ENCODE measurements around the gene ITGA6.

The ITGA6 gene

GRCh38 chr2:172496160-172496608 lies 68.8 kb downstream of the ITGA6 start:
- in situ Hi-C loops (cut with MboI; ENCODE audit: low pct_unique_long_range_greater_than_20kb, low sequenced_read_pairs, unreplicated experiment) = no loop called here
- TF ChIP-seq CTCF (IDR thresholded peaks at IDR 0.05; ENCODE audit: extremely low read depth, insufficient read depth, missing control alignments) = no peak
- no peak for DNase-seq (ENCODE audit: low spot score)

- TF ChIP-seq CTCF (IDR thresholded peaks at IDR 0.05; ENCODE audit: extremely low read depth, insufficient read depth, missing control alignments) = no peak
- no peak for DNase-seq (ENCODE audit: low spot score)
- in situ Hi-C loops (cut with MboI; ENCODE audit: low pct_unique_long_range_greater_than_20kb, low sequenced_read_pairs, unreplicated experiment) = no loop called here
Measured at GRCh38 chr2:172507199-172507598, 79.8 kb downstream of the ITGA6 start.

GRCh38 chr2:172510088-172510487 lies 82.7 kb downstream of the ITGA6 start:
- TF ChIP-seq CTCF (IDR thresholded peaks at IDR 0.05; ENCODE audit: extremely low read depth, insufficient read depth, missing control alignments) = no peak
- no peak for DNase-seq (ENCODE audit: low spot score)
- in situ Hi-C loops (cut with MboI; ENCODE audit: low pct_unique_long_range_greater_than_20kb, low sequenced_read_pairs, unreplicated experiment) = no loop called here

GRCh38 chr2:172510548-172510947 lies 83.2 kb downstream of the ITGA6 start:
- no peak for DNase-seq (ENCODE audit: low spot score)
- in situ Hi-C loops (cut with MboI; ENCODE audit: low pct_unique_long_range_greater_than_20kb, low sequenced_read_pairs, unreplicated experiment) = no loop called here
- no peak for TF ChIP-seq CTCF (IDR thresholded peaks at IDR 0.05; ENCODE audit: extremely low read depth, insufficient read depth, missing control alignments)

GRCh38 chr2:172512810-172513523 lies 85.6 kb downstream of the ITGA6 start:
- in situ Hi-C loops (cut with MboI; ENCODE audit: low pct_unique_long_range_greater_than_20kb, low sequenced_read_pairs, unreplicated experiment) = no loop called here
- no peak for DNase-seq (ENCODE audit: low spot score)
- no peak for TF ChIP-seq CTCF (IDR thresholded peaks at IDR 0.05; ENCODE audit: extremely low read depth, insufficient read depth, missing control alignments)

- in situ Hi-C loops (cut with MboI; ENCODE audit: low pct_unique_long_range_greater_than_20kb, low sequenced_read_pairs, unreplicated experiment) = no loop called here
- no peak for TF ChIP-seq CTCF (IDR thresholded peaks at IDR 0.05; ENCODE audit: extremely low read depth, insufficient read depth, missing control alignments)
- DNase-seq (ENCODE audit: low spot score) = no peak
Measured at GRCh38 chr2:172513524-172513900, 86.1 kb downstream of the ITGA6 start.
